Head of caudate nucleus (tissue), 42 donors: ENCODE data around the gene PLK5.
"Not testable (repeated sequence)": the region's sequence is repeated elsewhere in the genome, so short reads cannot be mapped to it uniquely, and the experiment has no call there.

ENCODE experiments used
- DNase-seq, 42 donors: peaks; one replicate each; pipeline versions ENCODE4 v3.0.0 to v3.0.0-alpha.2; 2020 to 2021; ENCODE audit warnings: mixed read lengths in 7 of 42
- intact Hi-C: fragments of 100-400 bp; cut with DNase I; formaldehyde crosslinking; loops from one replicate; pipeline ENCODE4 v1.15.0; 2022

The PLK5 gene

GRCh38 chr19:1539749-1540148, 15.9 kb downstream of the PLK5 start:
- intact Hi-C loops, DNase-seq: not testable (repeated sequence)

DNA sequence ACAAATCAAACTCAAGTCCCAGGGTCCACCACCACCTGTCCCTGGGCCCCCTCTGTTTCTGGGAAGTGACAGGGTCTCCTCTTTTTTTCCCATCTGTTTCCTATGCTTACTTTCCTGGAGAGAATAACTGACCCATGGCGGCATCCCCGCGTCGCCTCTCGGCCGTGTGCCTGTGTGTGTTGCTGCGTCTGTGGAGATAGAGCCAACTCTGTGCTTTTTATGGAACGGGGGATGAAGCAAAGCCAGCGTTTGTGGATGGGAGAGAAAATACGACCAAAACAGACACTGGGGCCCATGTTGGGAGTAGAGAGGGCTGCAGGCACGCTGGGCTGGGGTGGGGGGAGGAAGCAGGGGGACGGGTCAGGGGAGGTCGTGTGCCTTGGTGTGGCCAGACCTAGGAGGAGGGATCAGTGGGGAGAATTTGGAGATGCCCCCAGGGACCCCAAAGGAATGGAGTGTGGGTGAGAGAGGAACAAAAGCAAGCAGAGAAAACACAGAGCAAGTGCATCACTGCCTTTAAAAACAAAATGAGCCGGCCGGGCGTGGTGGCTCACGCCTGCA, 16.6 kb downstream of the PLK5 start:
- intact Hi-C loops: no loop called here
- DNase-seq: no peak

DNA sequence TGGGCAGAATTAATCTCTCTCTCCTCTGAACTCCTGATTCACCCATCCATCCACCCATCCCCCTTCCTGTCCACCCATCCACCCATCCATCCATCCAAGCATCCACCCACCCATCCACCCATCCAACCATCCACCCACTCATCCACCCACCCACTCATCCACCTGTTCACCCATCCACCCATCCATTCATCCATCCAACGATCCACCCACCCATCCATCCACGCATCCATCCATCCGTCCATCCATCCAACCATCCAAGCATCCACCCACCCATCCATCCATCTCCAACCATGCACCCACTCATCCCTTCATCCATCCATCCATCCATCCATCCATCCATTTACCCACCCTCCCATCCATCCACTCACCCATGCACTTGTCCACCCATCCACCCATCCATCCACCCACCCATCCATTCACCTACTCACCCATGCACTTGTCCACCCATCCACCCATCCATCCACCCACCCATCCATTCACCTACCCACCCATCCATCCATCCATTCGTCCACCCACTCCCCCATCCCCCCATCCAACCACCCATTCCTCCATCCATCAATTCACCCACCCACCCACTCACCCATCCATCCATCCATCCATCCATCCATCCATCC, 25.6 kb downstream of the PLK5 start:
- no peak for DNase-seq
- intact Hi-C loops: no loop called here

DNA sequence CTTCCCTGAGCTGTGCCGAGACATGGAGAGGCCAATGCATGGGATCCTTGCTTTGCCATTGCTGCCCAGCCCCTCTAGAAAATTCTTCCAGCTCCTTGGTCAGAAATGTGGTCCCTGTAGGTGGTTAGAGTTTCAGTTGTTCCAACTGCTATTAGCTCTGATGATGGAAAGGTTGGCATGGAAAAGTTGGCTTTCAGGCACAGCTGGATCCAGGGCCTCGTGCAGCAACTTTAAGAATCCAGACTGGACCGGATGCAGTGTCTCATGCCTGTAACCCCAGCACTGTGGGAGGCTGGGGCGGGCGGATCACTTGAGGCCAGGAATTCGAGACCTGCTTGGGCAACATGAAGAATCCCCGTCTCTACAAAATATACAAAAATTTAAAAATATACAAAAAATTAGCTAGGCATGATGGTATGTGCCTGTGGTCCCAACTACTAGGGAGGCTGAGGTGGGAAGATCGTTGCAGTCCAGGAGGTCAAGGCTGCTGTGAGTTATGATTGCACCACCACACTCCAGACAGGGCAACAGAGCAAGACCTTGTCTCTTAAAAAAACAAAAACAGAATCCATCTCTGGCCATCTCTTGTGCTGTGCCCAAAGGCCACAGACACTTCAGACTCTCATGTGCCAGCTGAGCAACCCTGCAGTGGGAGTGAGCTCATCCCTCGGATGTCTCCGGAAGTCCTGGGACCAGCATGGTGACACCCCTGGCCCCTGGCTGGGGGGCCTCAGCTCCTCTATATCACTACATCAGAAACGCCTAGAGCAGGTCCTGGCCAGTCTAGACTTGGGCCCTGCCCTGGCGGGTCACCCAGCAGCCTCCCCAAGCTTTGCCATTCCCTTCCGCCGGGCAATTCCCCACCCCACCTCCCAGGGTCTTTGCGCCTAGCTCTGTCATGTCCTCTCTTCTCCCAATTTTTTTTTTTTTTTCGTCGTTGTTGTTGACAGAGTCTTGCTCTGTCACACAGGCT, 27.5 kb downstream of the PLK5 start:
- no peak for DNase-seq
- intact Hi-C loops: loop anchor here (5.0 kb wide), 1 partner anchor 116 kb away; no protein-coding TSS in a partner anchor

- intact Hi-C loops: loop anchor here (5.0 kb wide), 1 partner anchor 114 kb away; no protein-coding TSS in a partner anchor
- no peak for DNase-seq
Observed at GRCh38 chr19:1553415-1553814, 29.5 kb downstream of the PLK5 start.

DNA sequence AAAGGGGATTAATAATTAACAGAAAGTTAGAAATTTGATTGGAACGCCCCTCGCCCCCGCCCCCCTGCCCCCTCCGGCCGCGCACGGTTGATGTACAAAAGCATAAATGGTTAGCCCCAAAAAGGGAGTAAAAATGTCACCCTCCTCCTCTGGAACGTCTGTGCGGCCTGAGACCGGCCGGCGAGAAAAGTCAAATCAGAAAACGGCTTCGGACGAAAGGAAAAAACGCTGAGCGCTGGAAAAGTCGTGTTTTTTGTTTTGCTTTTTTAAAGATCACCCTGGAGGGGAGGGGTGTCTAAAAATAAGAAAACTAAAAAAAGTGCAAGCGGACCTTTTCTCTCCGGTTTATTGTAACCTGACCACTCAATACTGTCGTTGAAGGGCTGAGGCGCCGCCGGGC, 31.1 kb downstream of the PLK5 start:
- DNase-seq: no peak
- intact Hi-C loops: loop anchor here (5.0 kb wide), 1 partner anchor 112 kb away; no protein-coding TSS in a partner anchor

- intact Hi-C loops: no loop called here
- DNase-seq: no peak
Observed at GRCh38 chr19:1555487-1556389, 31.9 kb downstream of the PLK5 start.

- no peak for DNase-seq
- intact Hi-C loops: no loop called here
Observed at GRCh38 chr19:1556390-1557070, 32.7 kb downstream of the PLK5 start.

GRCh38 chr19:1558552-1558951, 34.7 kb downstream of the PLK5 start:
- no peak for DNase-seq
- intact Hi-C loops: no loop called here

- DNase-seq: no peak
- intact Hi-C loops: no loop called here
Observed at GRCh38 chr19:1560286-1560882, 36.5 kb downstream of the PLK5 start.

- intact Hi-C loops: no loop called here
- no peak for DNase-seq
Observed at GRCh38 chr19:1561236-1561842, 37.5 kb downstream of the PLK5 start.

DNA sequence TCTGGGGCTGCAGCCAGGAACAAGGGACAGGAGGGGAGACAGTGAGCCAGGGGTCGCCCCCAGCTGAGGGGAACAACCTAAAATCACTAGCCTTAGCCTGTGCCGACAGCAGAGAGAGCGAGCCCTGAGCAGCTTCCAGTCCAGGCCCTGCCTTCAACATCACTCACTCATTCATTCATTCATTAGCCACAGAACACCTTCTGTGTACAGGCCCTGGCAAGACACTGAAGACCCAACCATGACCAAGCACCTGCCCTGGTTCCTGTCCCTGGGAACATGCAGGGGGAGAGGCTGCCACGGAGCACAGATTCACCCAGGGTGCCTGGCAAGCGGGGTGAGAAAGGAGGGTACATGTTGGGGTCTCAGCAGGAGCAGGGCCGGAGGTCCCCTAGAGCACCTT, 39.4 kb downstream of the PLK5 start:
- intact Hi-C loops: no loop called here
- no peak for DNase-seq

- intact Hi-C loops: no loop called here
- DNase-seq: peak; percentile 76 to 94 (median 88)
Observed at GRCh38 chr19:1566392-1567115, 42.7 kb downstream of the PLK5 start.

GRCh38 chr19:1567116-1567847, 43.4 kb downstream of the PLK5 start:
- DNase-seq: peak in 3 of 42 donors; percentile 14 to 27 (median 16)
- intact Hi-C loops: no loop called here

DNA sequence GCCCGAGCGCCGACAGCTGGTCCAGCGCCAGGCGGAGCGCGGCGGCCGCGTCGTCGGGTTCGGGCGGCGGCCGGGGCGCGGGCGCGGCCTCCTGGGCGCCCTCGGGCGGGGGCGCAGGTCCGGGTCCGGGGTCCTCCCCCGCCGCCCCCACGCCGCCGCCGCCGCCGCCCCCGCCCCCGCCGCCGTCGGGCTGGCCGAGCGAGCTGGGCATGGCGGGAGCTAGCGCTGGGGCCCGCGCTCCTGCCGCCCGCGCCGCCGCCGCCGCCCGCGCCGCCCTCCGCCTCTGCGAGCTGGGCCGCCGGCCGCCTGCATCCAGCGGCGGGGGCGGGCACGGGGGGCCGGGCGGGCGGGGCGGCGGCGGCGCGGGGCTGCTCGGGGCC, 44.0 kb downstream of the PLK5 start:
- peak in 1 of 42 donors; percentile 13 for DNase-seq
- intact Hi-C loops: no loop called here

DNA sequence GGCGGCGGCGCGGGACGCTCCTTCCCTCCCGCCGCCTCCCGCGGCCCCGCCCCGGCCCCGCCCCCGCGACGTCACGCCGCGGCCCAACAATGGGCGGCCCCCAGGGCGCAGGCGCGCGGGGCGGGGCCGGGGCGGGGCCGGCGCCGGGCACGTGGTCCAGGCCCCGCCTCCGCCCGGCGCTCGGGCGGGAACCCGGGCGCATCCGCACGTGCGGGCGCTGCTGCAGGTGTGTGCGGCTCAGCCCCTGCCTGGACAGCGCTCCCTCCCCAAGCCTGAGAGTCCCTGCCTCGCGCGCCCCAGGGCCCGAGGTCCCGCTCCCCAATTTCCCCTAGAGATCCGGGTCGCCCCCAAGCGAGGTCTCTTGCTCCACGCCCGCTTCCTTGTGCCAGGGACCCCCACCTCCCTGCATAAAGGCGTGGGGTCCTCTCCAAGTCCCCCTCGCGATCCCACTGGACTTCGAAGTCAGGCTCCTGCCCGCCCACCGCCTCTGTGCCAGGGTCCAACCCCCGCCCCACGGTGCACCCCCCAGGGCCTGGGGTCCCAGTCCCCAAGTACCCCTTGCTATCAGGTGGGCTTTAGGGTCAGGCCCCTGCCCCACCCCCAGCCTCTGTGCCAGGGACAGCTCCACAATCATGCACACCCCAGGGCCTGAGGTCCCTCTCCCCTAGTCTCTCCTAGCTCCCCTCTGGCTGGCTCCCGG, 44.6 kb downstream of the PLK5 start, which contains the start of gene MEX3D:
TSS of gene MEX3D (minus strand) at position 6 of the 700 bp plus-strand sequence. CDS start 267 bp downstream, outside the sequence.
- peak in 41 of 42 donors; percentile 14 to 86 (median 67) for DNase-seq
- intact Hi-C loops: no loop called here
